Stimulated activated CD4-positive, alpha-beta T cell treated with anti-CD3 and anti-CD28 coated beads, TNF-alpha, amount 100 ng/mL, for 24 hours (primary cell): ENCODE data around the gene SFTA2.

Experiments
- DNase-seq, 3 experiments: peaks; one replicate each; pipeline ENCODE4 v3.0.0-alpha.2; 2020; ENCODE audit warnings: low read depth in 3 of 3

The SFTA2 gene

DNA sequence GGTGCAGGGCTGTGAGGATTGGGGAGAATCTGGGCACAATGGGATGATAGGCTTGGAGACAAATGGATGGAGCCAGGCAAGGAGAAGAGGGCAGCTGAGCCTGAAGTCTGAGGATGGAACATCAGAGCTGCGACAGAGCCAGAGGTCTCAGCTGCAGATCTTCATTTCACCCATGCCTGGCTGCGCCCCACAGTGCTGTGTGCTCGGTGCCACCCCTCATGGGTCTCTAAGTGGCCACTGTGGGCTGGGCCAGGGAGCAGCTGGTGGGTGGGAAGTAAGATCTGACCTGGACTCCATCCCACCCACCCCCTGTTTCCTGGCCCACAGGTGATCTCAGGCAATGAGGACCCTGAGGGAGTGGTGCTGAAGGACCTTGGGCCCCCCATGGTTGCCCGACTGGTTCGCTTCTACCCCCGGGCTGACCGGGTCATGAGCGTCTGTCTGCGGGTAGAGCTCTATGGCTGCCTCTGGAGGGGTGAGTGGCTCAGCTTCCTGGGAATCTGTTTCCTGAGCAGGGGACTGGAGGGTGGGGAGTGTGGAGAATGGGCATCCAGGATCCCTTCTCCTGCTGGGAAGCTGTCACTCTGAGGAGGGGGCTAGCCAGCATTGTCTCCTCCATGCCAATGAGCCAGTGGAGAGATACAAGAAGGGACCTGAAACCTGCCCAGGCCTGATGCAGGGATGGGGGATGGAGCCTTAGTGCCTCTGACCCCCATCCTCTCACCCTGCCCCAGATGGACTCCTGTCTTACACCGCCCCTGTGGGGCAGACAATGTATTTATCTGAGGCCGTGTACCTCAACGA is 41.1 kb downstream of the SFTA2 start:
- DNase-seq, result no peak

GRCh38 chr6:30889921-30890645 is 41.9 kb downstream of the SFTA2 start:
- no peak for DNase-seq

GRCh38 chr6:30889496-30889885 is 42.5 kb downstream of the SFTA2 start:
- no peak for DNase-seq

- no peak for DNase-seq
These were observed 43.0 kb downstream of the SFTA2 start for GRCh38 chr6:30888816-30889495.

DNA sequence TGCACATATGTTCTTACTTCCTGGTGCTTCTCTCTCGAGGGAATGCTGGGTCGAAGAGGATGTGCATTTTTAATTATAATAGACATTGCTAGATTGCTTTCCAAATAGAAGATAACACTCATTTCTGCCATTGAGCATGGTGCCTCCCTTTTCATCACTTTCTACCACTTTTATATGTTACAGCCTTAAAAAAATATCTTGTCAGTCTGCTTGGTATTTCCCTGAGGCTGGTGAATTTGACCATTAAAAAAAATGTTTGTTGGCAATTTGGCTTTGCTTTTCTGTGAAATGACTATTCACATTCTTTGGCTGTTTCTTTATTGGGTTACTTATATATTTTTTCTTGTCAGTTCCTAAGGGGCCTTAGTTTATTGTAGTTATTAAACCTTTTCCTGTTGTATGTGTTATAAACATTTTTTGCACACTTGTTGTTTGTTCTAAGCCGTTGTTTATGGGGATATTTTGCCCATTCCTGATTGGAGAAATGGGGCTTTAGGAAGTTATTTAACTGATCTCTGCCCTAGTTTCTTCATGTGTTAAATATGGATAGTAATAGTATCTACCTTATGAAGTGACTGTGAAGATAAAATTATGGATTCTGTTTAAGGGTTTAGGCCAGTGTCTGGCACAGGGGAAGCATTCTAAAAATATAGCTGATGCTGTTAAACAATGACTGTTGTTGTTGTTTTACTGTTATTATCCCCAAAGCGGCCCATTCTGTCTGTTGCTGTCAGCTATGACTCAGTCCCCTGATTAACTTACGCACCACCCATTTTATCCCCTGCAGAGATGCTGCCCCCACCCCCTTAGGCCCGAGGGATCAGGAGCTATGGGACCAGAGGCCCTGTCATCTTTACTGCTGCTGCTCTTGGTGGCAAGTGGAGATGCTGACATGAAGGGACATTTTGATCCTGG is 43.8 kb downstream of the SFTA2 start:
- no peak for DNase-seq

DNA sequence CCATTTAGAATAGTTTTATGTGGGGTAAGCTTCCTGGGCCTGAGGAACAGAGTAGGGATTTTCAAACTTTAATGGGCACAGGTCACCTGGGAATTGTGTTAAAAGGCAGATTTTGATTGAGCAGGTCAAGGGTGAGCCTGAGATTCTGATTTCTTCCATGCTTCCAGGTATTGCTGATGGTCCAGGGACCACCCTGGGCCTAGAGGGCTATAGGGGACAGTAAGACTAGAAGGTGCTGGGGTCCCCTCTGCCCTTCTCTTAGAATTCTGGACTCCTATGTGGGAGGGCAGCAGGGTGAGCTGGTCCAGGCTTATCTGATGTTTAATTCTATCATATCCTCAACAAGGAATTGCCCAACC is 45.1 kb downstream of the SFTA2 start:
- no peak for DNase-seq

GRCh38 chr6:30885999-30886896 is 45.7 kb downstream of the SFTA2 start:
- DNase-seq, result peak in 1 of 3 experiments; percentile 21

- no peak for DNase-seq
These were observed 46.4 kb downstream of the SFTA2 start for GRCh38 chr6:30885481-30885998.

DNA sequence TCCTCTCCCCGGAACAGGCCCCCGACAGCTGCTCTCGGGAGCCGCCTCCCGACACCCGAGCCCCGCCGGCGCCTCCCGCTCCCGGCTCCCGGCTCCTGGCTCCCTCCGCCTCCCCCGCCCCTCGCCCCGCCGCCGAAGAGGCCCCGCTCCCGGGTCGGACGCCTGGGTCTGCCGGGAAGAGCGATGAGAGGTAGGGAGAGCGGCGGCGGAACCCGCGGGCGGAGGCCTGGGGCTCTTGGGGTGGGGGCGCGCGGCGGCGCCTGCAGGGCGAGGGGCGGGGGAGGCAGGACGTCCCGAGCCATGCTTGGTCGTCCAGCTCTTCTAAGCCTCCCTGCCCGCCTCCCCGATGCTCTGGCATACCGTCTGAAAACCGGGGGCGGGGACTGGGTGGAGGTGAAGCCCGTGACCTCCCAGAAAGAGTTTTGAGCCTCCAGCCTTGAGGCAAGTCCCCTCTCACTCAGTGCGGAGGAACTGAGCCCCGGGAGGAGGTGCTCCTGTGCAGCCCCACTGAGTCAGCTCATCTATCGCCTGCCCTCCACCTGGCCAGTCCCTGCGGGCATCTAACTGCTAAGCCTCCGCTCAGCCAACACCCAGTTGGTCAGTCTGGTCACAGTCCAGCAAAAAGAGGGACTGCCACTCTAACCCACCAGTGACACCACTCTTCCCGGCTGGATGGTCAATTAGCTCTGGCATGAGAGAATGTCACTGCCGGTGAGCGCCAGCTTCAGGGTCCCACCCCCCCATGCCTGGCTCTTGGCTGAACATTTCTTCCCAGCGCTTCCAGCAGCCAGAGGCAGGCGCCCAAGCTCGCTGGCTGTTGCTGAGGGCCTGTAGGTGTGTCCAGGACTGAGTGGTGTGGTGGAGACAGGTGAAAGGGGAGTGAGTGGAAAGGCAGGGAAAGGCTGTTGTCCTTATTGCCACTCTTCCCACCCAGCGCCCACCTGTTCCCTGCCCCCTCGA is 47.2 kb downstream of the SFTA2 start:
- DNase-seq, result peak in 1 of 3 experiments; percentile 52

- peak in 1 of 3 experiments; percentile 59 for DNase-seq
These were observed 48.1 kb downstream of the SFTA2 start, which contains the start of gene DDR1 for GRCh38 chr6:30883685-30884520. Gene DDR1, plus strand, starts transcription at chr6:30884519. Its CDS starts 4,211 bp downstream, at chr6:30888730.

GRCh38 chr6:30882759-30883684 is 48.9 kb downstream of the SFTA2 start:
- peak in 1 of 3 experiments; percentile 25 for DNase-seq

GRCh38 chr6:30882204-30882758 is 49.7 kb downstream of the SFTA2 start:
- no peak for DNase-seq

DNA sequence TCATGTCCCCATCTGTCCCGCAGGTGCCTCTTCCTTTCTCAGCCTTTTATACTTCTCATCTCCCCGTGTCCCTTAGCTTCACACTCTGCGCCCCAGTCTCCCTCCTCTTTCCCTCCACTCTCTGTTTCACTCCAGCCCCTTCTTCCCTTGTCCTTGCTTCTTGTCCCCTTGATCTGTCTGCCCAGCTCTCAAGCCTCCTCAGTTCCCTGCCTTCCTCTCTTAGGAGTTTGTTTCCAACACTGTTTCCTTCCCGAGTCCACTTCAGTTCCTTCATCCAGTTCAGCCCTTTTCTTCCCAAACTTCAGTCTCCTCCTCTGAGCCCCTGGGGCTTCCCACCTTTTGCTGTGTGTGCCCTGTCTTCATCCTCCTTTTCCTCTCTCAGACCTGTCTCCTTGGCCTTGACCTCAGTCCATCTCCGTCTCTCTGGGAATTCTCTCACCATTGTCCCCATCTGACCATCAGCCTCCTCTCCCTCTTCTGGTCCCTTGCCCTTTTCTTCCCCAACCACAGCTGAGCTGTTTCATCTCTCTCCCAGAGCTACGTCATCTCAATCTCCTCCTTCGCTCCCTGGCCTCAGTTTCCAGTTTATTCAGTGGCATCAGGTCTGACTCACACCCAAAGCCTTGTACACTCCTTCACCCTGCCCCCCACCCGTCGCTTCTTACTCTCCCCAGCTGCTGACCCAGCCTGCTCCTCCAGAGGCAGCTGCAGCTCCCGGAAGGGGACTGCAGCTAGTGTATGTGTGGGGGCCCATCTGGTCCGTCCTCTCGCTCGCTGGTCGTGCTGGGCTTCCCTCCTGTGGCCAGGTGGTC is 50.4 kb downstream of the SFTA2 start:
- DNase-seq, result no peak
